Germinal center (tissue), 1 donor: ENCODE measurements around the gene BCL2L14.
A peak's percentile ranks its signal among the peaks of the same experiment; 100 is the strongest.

Experiments
- DNase-seq: peaks from one replicate; pipeline ENCODE4 v3.0.0; 2012; ENCODE audit warnings: mixed read lengths, low spot score

The BCL2L14 gene

DNA sequence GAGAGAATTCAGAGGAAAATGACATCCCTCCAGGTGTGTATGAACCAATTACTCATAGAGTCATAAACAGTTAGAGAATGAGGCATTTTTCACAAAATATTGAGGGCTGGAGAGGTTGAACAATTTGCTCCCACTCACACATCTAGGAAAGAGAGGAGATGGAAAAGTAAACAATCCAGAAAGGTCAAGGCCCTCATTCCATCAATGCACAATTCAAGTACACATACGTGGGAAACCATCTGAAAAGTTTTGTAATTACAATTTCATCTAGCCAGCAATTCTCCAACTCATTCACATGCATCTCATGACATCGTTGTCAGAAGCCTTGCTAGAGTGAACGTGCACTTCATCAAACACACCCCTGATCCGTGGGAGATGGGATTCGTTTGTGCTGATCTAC lies 15.7 kb upstream of the BCL2L14 start:
- no peak for DNase-seq

GRCh38 chr12:12056951-12057350 lies 13.8 kb upstream of the BCL2L14 start:
- DNase-seq: no peak

DNA sequence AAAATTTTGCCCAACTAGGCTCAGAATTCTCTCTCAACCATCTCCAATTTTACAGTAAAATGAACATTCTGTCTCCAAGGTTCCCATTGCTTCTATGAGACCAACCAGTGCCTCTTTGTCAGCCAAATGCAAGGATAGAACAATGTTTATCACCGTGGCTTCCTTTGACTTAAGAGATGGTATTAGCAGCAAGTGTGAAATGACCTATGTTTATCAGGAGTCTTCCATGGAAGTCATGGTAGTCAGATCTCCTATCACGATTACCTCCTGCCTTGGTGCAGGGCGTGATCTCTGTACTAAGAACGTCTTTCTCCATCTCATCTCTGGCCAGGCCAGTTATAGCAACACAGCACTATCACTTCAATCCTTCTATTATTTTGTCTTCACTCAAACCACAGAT lies 6.1 kb upstream of the BCL2L14 start:
- no peak for DNase-seq

DNA sequence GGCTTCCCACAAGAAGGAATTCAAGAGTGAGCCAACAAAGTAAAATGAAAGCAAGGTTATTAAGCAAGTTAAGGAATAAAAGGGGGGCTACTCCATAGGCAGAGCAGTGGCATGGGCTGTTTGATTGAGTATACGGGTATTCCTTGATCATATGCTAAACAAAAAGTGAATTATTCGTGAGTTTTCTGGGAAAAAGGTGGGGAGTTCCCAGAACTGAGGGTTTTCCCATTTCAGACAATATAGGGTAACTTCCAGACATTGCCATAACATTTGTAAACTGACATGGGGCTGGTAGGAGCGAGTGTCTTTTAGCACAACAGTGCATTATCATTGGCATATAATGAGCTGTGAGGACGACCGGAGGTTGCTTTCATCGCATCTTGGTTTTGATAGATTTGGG lies 2.0 kb upstream of the BCL2L14 start:
- no peak for DNase-seq

DNA sequence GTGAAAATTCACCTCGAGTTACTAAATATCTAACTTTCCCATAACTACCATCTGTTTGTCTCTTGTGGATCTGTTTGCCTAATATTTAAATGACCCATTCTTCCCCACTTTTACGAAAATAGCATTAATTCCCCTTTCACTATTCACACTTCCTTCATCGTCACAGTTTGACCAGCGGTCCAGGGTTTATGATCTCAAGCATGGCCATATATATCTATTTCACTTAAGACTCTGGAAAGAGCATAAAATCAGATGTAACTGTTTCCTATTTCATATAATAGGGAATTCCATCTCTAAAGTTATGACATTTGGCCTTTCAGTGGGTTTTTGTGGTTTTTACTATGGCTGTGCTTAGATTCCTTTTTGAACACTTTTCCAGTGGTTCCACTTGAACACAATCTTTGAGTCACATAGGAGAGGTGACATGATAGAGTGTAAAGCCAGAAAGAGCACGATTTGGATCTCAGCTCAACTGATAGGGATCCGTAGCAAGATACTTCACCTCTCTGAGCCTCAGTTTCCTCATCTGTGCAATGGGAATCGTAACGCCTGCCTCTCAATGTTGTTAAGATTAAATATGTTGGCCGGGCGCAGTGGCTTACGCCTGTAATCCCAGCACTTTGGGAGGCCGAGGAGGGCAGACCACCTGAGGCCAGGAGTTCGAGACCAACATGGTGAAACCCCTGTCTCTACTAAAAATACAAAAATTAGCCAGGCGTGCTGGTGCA lies 754 bp upstream of the BCL2L14 start:
- no peak for DNase-seq

- peak; percentile 14 for DNase-seq
Measured at GRCh38 chr12:12072064-12072760, 1.5 kb downstream of the BCL2L14 start.

GRCh38 chr12:12079291-12079690 lies 8.6 kb downstream of the BCL2L14 start:
- no peak for DNase-seq

DNA sequence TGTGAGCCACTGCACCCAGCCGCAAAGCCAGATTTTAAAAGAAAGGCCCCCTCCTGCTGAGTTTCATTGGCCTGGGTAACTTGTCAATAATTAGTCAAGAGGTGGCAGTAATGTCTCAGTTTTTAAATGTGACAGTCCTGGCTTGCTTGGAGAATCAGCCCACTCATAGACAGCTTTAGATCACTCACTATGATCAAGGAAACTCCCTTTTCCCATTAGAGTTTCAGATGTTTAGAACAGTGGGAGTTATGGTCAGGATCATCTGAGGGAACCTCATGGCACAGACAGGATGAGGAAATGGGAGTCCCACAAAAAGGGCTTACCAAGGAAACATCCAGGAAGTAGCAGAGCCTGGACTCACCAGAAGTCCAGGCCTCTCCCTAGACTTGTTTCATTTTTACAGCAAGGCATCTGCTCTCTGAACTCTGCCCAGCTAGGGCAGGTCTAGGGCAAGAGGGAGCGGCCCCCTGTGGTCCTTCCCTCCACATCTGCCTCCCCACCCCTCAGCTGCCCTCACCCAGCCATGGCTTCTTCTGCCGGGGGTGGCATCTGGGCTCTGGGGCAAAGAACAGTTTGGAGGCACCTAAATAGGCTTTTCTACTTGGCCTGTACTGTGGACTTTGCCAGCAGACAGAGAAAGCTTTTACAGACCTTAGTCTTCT lies 11.2 kb downstream of the BCL2L14 start:
- DNase-seq: no peak

DNA sequence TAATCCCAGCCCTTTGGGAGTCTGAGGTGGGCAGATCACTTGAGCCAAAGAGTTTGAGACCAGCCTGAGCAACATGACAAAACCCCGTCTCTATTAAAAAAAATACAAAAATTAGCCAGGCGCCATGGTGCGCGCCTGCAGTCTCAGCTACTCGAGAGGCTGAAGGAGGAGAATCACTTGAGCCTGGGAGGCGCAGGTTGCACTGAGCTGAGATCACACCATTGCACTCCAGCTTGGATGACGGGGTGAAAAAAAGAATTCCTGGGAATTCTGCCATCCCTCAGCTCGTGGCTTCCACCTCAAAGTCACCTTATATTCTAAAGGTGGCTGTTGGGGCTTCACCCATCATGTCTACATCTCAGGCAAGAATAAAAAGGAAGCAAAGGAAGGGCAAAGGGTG lies 12.9 kb downstream of the BCL2L14 start:
- DNase-seq: no peak

DNA sequence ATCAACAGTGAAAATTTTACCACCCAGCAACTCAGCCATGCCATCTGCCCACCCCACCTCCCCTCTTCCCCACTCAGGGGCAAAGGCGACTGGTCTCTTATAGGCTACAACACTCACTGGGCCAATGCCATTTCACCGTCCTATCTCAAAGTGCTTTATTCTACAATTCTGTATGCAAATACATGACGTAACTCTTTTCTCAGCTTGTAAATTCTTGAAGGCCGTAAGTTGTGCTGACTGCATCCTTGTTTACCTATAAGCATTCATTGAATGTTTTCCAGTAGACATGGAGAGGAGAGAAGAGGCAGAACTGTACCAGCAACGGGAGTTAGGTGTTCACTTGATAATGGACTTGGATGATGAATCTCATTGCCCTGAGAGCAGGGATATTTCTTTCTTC lies 15.6 kb downstream of the BCL2L14 start:
- no peak for DNase-seq

DNA sequence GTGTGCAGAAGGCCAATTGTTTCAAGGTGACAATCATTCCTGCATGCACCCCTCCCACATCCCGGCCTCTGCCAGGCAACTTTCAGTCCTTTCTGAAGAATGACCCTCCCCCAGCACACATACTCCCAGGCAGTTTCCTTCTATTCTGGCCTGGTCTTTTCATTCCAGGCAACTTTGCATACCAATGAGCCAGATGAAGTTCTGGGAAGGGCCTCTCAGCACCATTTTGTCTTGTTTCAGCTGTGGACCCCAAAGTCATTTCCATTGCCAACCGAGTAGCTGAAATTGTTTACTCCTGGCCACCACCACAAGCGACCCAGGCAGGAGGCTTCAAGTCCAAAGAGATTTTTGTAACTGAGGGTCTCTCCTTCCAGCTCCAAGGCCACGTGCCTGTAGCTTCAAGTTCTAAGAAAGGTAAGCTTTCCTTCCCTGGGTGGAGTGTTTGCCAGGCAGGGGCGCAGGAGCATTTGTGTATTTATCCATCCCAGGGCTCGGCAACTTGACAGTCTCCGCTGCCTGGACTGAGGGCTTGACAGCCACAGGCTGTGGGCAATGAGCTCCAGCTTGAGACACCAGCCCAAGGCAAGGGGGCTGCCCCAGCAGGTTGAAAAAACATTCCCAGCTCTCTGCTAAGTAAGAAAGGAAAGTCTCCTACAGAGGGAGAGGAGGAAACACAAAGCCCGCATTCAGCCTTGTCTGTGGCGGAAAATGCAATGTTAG lies 16.4 kb downstream of the BCL2L14 start:
- DNase-seq: no peak

GRCh38 chr12:12087693-12088034 lies 16.9 kb downstream of the BCL2L14 start:
- DNase-seq: no peak

- no peak for DNase-seq
Measured at GRCh38 chr12:12088147-12088546, 17.4 kb downstream of the BCL2L14 start.

- DNase-seq: no peak
Measured at GRCh38 chr12:12088761-12089160, 18.0 kb downstream of the BCL2L14 start.

DNA sequence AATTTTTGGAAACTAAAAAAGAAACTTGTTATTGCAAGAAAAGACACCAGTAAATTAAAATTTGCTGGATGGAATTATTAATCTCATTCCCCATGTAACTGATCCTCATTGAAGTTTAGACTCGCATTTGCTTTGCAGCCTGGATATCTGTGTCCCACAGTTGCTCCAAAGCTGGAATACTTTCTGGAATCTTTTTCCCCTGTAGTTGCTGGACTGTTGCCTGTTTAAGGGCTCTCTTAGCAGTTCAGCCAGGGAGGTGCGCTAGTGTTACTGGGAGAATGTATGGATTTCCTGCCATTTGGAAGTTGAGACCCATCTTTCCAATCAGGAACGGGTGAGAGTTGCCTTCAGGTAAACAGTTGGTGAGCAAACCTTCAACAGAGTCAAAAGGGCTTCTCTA lies 20.3 kb downstream of the BCL2L14 start:
- DNase-seq: no peak

- no peak for DNase-seq
Measured at GRCh38 chr12:12091977-12092663, 21.4 kb downstream of the BCL2L14 start.

DNA sequence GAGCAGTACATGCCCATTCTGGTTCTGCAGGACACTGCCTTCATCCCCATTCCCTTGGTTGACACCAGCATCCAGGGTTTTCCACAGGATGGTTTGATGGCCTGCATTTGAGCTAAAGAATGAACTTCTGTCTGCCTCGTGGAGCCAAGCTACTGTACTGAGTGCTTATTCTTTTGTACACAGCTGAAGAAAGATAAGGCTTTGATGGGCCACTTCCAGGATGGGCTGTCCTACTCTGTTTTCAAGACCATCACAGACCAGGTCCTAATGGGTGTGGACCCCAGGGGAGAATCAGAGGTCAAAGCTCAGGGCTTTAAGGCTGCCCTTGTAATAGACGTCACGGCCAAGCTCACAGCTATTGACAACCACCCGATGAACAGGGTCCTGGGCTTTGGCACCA lies 23.7 kb downstream of the BCL2L14 start:
- DNase-seq: no peak

GRCh38 chr12:12095021-12095420 lies 24.3 kb downstream of the BCL2L14 start:
- DNase-seq: no peak

DNA sequence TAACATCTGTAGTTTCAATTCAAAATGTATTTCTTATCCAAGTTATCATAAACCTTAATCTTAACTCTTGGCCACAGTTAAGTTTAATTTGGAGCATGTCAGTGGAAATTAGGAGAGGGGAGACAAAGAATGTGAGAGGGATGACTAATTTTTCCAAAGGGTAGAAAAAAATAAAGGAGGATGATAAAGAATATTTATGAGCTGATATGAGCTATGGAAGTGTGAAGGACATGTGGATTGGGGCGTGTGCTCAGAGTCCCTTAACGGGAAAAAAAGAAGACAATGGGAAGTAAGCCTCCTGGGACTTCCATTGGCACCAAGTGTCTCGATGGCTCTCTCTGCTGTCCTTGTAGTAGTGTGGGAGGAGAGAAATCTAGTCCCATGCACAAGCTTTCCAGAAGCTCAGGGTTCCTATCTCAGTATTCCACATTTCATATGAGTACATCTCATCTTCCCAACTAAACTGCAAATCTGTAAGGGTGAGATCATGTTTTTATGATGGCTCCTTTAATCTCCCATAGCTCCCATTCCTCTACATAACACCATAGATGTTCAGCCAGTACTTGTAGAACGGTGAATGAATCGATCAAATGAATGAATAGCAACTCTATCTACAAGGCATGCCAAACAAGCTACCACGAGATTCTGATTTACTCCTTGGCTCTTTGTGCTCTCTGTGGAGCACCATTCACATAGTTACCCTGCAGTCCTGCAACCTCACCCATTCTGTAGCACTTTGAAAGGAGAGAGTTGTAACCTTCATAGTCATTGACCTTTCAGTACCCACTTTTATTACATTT lies 27.4 kb downstream of the BCL2L14 start:
- DNase-seq: no peak

DNA sequence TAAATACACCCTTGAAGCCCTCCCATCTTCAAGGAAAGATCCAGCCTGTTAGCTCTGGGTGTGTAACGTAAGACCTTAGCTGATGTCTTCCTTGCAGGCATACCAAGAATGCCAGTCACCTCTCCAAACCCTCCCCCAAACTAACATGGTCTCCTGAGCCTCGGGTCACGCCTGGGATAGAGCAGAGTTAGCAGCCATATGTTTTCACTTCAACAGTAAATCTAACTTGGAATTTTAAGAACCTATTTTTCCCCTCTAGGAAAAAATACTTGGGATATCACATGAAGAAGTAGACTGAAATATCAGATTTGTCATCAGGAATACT lies 27.9 kb downstream of the BCL2L14 start:
- DNase-seq: no peak

DNA sequence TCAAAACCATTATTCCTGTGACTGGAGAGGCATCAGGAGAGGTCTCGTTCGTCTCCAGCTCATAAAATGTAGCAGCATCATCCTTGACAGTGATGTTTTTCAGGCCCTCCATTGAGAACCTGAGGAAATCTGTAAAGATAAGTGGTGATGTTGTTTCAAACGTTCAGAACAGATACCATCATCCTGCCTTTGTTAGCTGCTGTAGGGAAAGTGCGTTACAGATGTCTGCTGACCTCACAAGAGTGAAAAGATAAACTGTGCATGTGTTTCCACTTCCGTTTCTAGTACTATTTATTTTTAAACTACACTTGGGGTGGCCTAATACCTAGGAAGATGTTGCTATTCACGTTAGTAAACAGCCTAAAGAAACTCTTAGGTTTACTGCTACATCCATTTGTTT lies 28.4 kb downstream of the BCL2L14 start:
- no peak for DNase-seq

DNA sequence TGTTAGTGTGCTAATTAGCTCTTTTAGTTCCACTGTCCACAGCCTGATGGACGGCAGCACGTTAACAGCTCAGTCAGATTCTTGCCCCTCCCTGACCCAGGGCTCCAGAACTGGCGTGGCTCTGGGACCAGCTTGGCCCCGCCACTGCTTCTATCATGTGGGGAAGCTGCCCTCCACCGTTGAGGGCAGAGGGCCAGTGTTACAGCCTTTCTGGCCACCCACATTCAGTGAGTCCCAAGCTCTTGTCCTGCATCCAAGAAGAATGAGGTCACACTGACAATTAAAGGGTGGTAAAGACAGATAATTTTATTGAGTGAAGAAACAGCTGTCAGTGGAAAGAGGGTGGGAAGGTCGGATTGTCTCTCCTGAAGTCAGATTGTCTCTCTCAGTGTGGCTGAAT lies 36.9 kb downstream of the BCL2L14 start:
- DNase-seq: no peak
